Heart right ventricle (tissue), 16 donors: Measurements from ENCODE around the gene HNRNPAB. TPM values are rescaled to one million over a fixed set of nuclear protein-coding genes. Genes with fewer than 3 reads are reported as not detected.

Experiments used
- ATAC-seq, 8 donors: fragments of 200-7000 bp; cut with Tn5 transposase; one replicate each; pipeline ENCODE4 v1.9.1; 2020; ENCODE audit warnings: mild to moderate bottlenecking in 8 of 8, moderate library complexity in 8 of 8, moderate number of reproducible peaks in 1 of 8
- DNase-seq, 2 donors: peaks; one replicate each; pipeline ENCODE4 v3.0.0-alpha.2; 2020
- H3K27ac ChIP-seq, 10 donors: fragments of 200-600 bp; sonication (generic) in 2 of 10; one replicate each; pipeline versions ENCODE4 v1.5.0 to v1.8.0; 2020 to 2022; ENCODE audit warnings: mild to moderate bottlenecking in 3 of 10
- H3K27me3 ChIP-seq, 7 donors: fragments of 200-600 bp; one replicate each; pipeline ENCODE4 v1.8.0; 2021 to 2022; ENCODE audit warnings: mild to moderate bottlenecking in 2 of 7
- H3K36me3 ChIP-seq, 9 donors: fragments of 200-600 bp; sonication (generic) in 1 of 9; one replicate each; pipeline versions ENCODE4 v1.5.0 to v1.8.0; 2020 to 2022; ENCODE audit warnings: mild to moderate bottlenecking in 2 of 9
- H3K4me1 ChIP-seq, 9 donors: fragments of 200-600 bp; sonication (generic) in 1 of 9; one replicate each; pipeline versions ENCODE4 v1.5.0 to v1.8.0; 2020 to 2022; ENCODE audit warnings: mild to moderate bottlenecking in 4 of 9
- H3K4me3 ChIP-seq, 10 donors: fragments of 200-600 bp; sonication (generic) in 2 of 10; one replicate each; pipeline versions ENCODE4 v1.5.0 to v1.8.0; 2020 to 2022; ENCODE audit warnings: mild to moderate bottlenecking in 7 of 10, moderate library complexity in 2 of 10
- H3K9me3 ChIP-seq, 11 donors: fragments of 200-600 bp in 10 of 11; sonication (generic) in 2 of 11; one replicate each; pipeline versions ENCODE4 v1.5.0 to v1.8.0; 2013 to 2022; ENCODE audit warnings: mild to moderate bottlenecking in 2 of 11, control low read depth in 1 of 11, moderate library complexity in 1 of 11
- WGBS, 2 donors: extraction: QIAGEN DNeasy Blood & Tissue Kit; methylation state at CpG; one replicate each; pipeline ENCODE4 v1.1.7; 2013; ENCODE audit warnings: inconsistent platforms in 1 of 2; 5-methylcytosine and 5-hydroxymethylcytosine counted together
- intact Hi-C, 10 donors: fragments of 100-400 bp; cut with DNase I; formaldehyde crosslinking; loops; one replicate each; pipeline versions ENCODE4 v1.11.1 to v1.14.2; 2022
- polyA plus RNA-seq, 2 donors: library from polyadenylated mRNA; stranded (reverse); fragments of 200-250 nt; gene quantifications; one replicate each; pipeline ENCODE4 v1.2.3, GENCODE V29; 2013
- total RNA-seq, 10 donors: library from RNA; stranded (reverse); fragmentation: NEBNext Ultra II Directional in 3 of 10; extraction: Animal tissue kit (Norgen Biotek cat#: 25700) in 3 of 10; gene quantifications; one replicate each; pipeline versions ENCODE4 v1.2.1 to v1.2.4, GENCODE V29; 2021 to 2023
- TF ChIP-seq, protein P1 (sequence below), 9 donors: fragments of 200-600 bp; sonication (generic) in 2 of 9; IDR thresholded peaks; one replicate each; pipeline versions ENCODE4 v1.5.0 to v1.8.0; 2021 to 2022; ENCODE audit warnings: antibody characterized with exemption in 9 of 9, mild to moderate bottlenecking in 5 of 9, moderate library complexity in 1 of 9
- donor health status: Arrhythmogenic right ventricular cardiomyopathy.
- donor health status: ischemic (EF 13 %, LVEDD 7.1; RV severe dilation, severe dysfunction).
- donor health status: healthy with polysubstance abuse.
- donor health status: DM: no; HTN: yes; CAD: no.
- donor health status: DM: no; HTN: no; CAD: no.
- donor health status: ischemic (EF 25% LVEDD 6.9; RV normal size, moderate dysfunction).
- donor health status: ischemic (EF 25% LVEDD 5.7; RV mildly dilated, moderate dysfunction).
- donor health status: healthy.
- donor health status: DM: yes; HTN: yes; CAD: no.
- donor health status: Ischemic cardiomyopathy.
- donor health status: ischemic (EF 35%, LVEDD 5.7; RV mildly dilated, moderate dysfunction).
- donor health status: nonischemic (EF 11% LVEDD 7.7; RV severe dilation, severe dysfunction).
- donor health status: DM: yes; HTN: yes; CAD: no.
- donor health status: PGD.
- donor health status: ischemic (EF 29% LVEDD 5.4; RV normal size, mild dysfunction).
- donor health status: nonischemic (EF 23%, LVEDD 6.1; RV moderate dilation, normal function).

HNRNPAB gene
- total and polyA plus RNA-seq, 12 donors = 70.8 to 140 (median 81.9) TPM

DNA sequence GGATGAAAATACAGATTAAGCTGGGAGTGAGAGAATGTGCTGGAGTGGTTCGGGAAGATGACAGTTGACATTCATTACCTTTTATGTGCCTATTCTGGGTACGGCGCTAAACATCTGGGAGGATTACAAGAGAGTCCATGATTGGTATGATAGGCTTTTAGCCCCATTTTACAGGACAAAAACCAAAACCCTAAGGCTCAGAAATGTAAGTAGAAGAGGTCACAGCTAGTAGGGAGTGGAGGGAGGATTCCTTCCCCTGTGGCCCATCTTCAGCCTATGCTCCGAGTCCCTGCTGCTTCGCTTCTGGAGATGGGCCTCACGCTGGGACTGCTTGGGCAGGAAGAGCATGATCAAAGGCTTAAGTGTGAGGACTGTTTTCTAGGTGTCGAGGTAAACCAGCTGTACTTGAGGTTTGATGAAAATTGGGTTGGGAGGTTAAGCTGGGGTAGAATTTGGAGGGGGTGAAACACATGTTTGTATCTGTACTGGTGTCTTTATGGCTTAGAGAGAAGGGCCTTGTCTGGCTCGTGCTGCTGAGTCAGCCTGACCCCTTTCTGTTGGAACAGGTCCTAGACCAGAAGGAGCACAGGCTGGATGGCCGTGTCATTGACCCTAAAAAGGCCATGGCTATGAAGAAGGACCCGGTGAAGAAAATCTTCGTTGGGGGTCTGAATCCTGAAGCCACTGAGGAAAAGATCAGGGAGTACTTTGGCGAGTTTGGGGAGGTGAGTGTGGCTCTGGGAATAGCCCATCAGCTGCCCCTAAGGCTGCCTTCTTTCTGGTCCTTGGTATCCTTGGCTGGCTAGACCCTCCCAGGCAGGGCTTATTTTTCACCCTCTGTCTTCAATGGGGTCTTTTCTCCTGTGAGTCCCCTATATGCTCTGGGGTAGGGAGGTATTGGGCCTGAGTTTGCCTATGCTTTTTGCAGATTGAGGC, 2.1 kb downstream of the HNRNPAB start:
- DNase-seq (no peak), ATAC-seq (no peak)
- TF ChIP-seq, protein P1, sequence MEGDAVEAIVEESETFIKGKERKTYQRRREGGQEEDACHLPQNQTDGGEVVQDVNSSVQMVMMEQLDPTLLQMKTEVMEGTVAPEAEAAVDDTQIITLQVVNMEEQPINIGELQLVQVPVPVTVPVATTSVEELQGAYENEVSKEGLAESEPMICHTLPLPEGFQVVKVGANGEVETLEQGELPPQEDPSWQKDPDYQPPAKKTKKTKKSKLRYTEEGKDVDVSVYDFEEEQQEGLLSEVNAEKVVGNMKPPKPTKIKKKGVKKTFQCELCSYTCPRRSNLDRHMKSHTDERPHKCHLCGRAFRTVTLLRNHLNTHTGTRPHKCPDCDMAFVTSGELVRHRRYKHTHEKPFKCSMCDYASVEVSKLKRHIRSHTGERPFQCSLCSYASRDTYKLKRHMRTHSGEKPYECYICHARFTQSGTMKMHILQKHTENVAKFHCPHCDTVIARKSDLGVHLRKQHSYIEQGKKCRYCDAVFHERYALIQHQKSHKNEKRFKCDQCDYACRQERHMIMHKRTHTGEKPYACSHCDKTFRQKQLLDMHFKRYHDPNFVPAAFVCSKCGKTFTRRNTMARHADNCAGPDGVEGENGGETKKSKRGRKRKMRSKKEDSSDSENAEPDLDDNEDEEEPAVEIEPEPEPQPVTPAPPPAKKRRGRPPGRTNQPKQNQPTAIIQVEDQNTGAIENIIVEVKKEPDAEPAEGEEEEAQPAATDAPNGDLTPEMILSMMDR (IDR thresholded peaks at IDR 0.05) = no peak
- Histone ChIP-seq H3K9me3 (no peaks in the 10 kb centered on the region), H3K36me3 (peaks cover 0 to 60% (median 38%) of the 10 kb centered on the region in 9 donors), H3K4me1 (peaks cover 13 to 40% (median 30%) of the 10 kb centered on the region in 9 donors), H3K27ac (peak overlapping the region in 6 of 10 donors; percentile 88 to 98 (median 96)), H3K27me3 (no peaks in the 10 kb centered on the region), H3K4me3 (peak overlapping the region in 8 of 10 donors; percentile 70 to 96 (median 81))
- intact Hi-C loops = no loop called here
- WGBS, 2 donors = 55 to 57% methylated on average over 12 of the region's 12 CpGs

DNA sequence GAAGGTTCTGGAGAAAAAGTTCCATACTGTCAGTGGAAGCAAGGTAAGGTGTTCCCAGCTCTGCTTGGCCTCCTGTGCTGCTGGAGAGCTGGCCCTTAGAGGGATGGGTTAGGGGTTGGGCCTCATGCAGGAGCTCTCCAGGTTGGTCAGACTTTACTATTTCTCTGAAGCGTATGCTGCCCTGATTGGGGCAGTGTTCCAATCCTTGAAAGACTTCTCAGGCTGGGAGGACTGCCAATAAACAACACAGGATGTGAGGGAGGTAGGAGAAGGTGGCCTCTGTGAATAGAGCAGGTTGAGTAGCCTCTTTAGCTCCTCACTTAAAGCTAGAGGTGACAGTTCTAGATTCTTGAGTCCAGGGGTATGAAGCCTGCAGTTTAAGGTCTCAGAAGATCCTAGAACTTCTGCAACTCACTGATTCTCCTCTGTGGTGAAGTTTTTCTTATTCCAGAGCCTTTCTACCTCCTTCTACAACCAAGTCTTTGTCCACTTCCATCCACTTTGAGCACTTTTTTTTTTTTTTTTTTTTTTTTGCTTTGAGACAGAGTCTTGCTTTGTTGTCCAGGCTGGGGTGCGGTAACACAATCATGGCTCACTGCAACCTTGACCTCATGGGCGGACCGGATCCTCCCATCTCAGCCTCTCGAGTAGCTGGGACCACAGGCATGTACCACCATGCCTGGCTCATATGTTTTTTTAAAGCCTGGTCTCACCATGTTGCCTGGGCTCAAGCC, 3.0 kb downstream of the HNRNPAB start:
- peak overlapping the region in 1 of 10 donors; percentile 5 for H3K4me3 ChIP-seq
- peaks cover 0 to 69% (median 48%) of the 10 kb centered on the region in 9 donors for H3K36me3 ChIP-seq
- TF ChIP-seq, protein P1 (IDR thresholded peaks at IDR 0.05) = no peak
- peaks cover 13 to 38% (median 30%) of the 10 kb centered on the region in 9 donors for H3K4me1 ChIP-seq
- H3K9me3 ChIP-seq = no peaks in the 10 kb centered on the region
- peak overlapping the region in 2 of 10 donors; percentile 96 to 97 for H3K27ac ChIP-seq
- 69 to 70% methylated on average over 5 of the region's 5 CpGs for WGBS, 2 donors
- intact Hi-C loops = no loop called here
- peak in 1 of 2 donors; percentile 39 for DNase-seq
- no peaks in the 10 kb centered on the region for H3K27me3 ChIP-seq
- ATAC-seq = peak in 1 of 8 donors; percentile 3

DNA sequence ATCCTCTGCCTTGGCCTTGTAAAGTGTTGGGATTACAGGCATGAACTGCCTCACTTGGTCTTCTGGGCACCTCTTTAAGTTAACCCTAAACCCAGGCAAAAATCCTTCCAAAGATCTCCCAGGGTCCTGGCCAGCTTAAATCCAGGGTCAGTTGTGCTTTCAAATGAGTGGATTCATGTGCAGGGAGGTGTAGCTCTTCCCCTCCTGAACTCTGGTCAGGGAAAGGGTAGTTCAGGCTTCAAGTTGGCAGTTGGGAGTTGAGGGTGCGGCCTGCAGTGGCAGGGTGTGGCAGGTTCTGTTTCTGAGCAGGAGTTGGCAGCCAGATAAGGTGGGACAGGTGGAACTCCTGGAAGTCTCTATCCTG, 3.6 kb downstream of the HNRNPAB start:
- Histone ChIP-seq H3K27ac (peak overlapping the region in 1 of 10 donors; percentile 44), H3K9me3 (no peaks in the 10 kb centered on the region), H3K4me3 (no peak overlapping the region), H3K36me3 (peaks cover 3 to 75% (median 53%) of the 10 kb centered on the region in 9 donors), H3K27me3 (no peaks in the 10 kb centered on the region), H3K4me1 (peaks cover 13 to 39% (median 30%) of the 10 kb centered on the region in 9 donors)
- no peak for ATAC-seq
- intact Hi-C loops = no loop called here
- DNase-seq = no peak
- 92 to 100% methylated on average over 1 of the region's 1 CpG for WGBS, 2 donors
- TF ChIP-seq, protein P1 (IDR thresholded peaks at IDR 0.05) = no peak

DNA sequence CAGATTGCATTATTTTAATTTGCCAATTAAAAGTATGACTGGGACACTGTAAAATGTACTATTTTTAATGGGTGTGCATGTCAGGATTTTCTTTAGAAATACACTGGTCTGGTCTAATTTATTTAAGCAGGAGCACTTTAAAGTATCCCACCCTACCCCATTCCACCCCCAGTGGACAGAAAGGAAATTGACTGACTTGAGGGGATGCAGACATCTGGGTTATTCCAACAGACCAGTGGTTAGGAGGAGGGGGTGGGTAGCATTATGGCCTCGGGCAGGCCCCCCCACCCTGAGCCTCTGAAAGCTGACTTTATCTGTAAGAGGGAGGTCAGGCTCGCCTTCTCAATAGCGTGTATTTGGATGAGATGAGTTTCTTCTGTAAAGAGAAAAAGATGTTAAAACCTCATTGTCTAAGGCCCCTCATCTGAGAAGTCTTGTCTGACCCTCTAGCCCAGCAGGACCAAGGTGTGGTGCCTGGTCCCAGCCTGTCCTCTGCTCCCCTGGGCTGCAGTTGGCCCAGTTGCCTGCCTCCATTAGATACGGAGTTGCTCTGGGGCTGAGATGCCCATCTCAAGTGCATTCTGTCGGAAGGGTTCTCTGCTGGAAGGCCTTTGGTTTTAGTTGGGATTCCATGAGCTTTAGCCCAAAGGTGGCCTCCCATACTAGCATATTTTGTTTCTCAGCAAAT, 4.4 kb downstream of the HNRNPAB start:
- no peaks in the 10 kb centered on the region for H3K27me3 ChIP-seq
- ATAC-seq (no peak), DNase-seq (no peak)
- 62 to 78% methylated on average over 5 of the region's 5 CpGs for WGBS, 2 donors
- peaks cover 4 to 82% (median 60%) of the 10 kb centered on the region in 9 donors for H3K36me3 ChIP-seq
- TF ChIP-seq, protein P1 (IDR thresholded peaks at IDR 0.05) = peak in 1 of 9 donors; percentile 11
- H3K9me3 ChIP-seq = no peaks in the 10 kb centered on the region
- H3K27ac ChIP-seq = peak overlapping the region in 1 of 10 donors; percentile 44
- H3K4me3 ChIP-seq = no peak overlapping the region
- intact Hi-C loops = no loop called here
- peaks cover 13 to 47% (median 31%) of the 10 kb centered on the region in 9 donors for H3K4me1 ChIP-seq
